Thyroid gland (tissue), 4 donors: ENCODE data around the gene RAP1A. TPM values are rescaled to one million over a fixed set of nuclear protein-coding genes. Genes with fewer than 3 reads are reported as not detected.

Source experiments
- DNase-seq, 2 donors: peaks; one replicate each; pipeline ENCODE4 v3.0.0-alpha.2; 2019
- H3K27ac ChIP-seq, 3 donors: fragments of 200-600 bp; sonication (generic); 1 replicate in 2 of 3; 2 replicates in 1 of 3; pipeline ENCODE4 v1.5.1; 2016 to 2019; ENCODE audit warnings: mild to moderate bottlenecking in 1 of 3, moderate library complexity in 1 of 3
- H3K27me3 ChIP-seq: fragments of 200-600 bp; sonication (generic); one replicate; pipeline ENCODE4 v1.5.1; 2019
- H3K36me3 ChIP-seq, 2 donors: fragments of 200-600 bp; sonication (generic); one replicate each; pipeline ENCODE4 v1.5.1; 2016 to 2019
- H3K4me1 ChIP-seq, 2 donors: fragments of 200-600 bp; sonication (generic); one replicate each; pipeline ENCODE4 v1.5.1; 2017 to 2019
- H3K4me3 ChIP-seq, 3 donors: fragments of 200-600 bp; sonication (generic); replicated peaks in 1 of 3; 1 replicate in 2 of 3; 2 replicates in 1 of 3; pipeline ENCODE4 v1.5.1; 2016; ENCODE audit warnings: mild to moderate bottlenecking in 1 of 3
- H3K9me3 ChIP-seq: fragments of 200-600 bp; sonication (generic); one replicate; pipeline ENCODE4 v1.5.1; 2017
- CTCF ChIP-seq, 6 experiments: fragments of 200-600 bp in 3 of 6; fragments of 450-650 bp in 3 of 6; sonication (generic) in 3 of 6; IDR thresholded peaks; one replicate each; pipeline ENCODE4 v1.5.1; 2016 to 2019; ENCODE audit warnings: antibody characterized with exemption in 6 of 6, mild to moderate bottlenecking in 2 of 6, inconsistent platforms in 1 of 6, moderate library complexity in 1 of 6
- POLR2A ChIP-seq, 2 donors: fragments of 450-650 bp; IDR thresholded peaks; one replicate each; pipeline ENCODE4 v1.6.1; 2017; ENCODE audit warnings: antibody characterized with exemption in 2 of 2, mild to moderate bottlenecking in 2 of 2, moderate library complexity in 1 of 2
- WGBS, 2 donors: methylation state at CpG; one replicate each; pipeline ENCODE4 v1.1.5; 2017; 5-methylcytosine and 5-hydroxymethylcytosine counted together
- intact Hi-C: fragments of 100-400 bp; cut with DNase I; formaldehyde crosslinking; loops from one replicate; pipeline ENCODE4 v1.15.1; 2023
- small RNA-seq: library from RNA; depleted of rRNA; stranded (forward); fragments of <200 nt; gene quantifications from one replicate; pipeline ENCODE3, GENCODE V24; 2016
- total RNA-seq, 4 donors: library from RNA; depleted of rRNA; stranded (reverse); fragments of >200 nt; gene quantifications; one replicate each; pipeline ENCODE4 v1.2.3, GENCODE V29; 2016

The RAP1A gene
- total RNA-seq, 4 donors from 2014 or later: 54.2 to 91.7 (median 71.9) TPM

- no peak for TF ChIP-seq CTCF (IDR thresholded peaks at IDR 0.05)
- TF ChIP-seq POLR2A (IDR thresholded peaks at IDR 0.05): no peak
- intact Hi-C loops: loop anchor here (10.0 kb wide), 1 partner anchor 274 kb away; no protein-coding TSS in a partner anchor
- peaks cover 6 to 9% of the 10 kb centered on the region in 2 donors for H3K4me1 ChIP-seq
- WGBS, 2 donors: 74 to 83% methylated on average over 2 of the region's 2 CpGs
- no peaks in the 10 kb centered on the region for H3K27me3 ChIP-seq
- no peak overlapping the region for H3K27ac ChIP-seq
- H3K9me3 ChIP-seq: no peaks in the 10 kb centered on the region
- no peak for DNase-seq
- no peak overlapping the region for H3K4me3 ChIP-seq
- peaks cover 9 to 13% of the 10 kb centered on the region in 2 donors for H3K36me3 ChIP-seq
Observed at GRCh38 chr1:111758373-111758772, 138.8 kb downstream of the RAP1A start.

- intact Hi-C loops: no loop called here
- H3K27ac ChIP-seq: no peak overlapping the region
- WGBS, 2 donors: 96 to 97% methylated on average over 2 of the region's 2 CpGs
Observed at GRCh38 chr1:111761717-111762116, 142.1 kb downstream of the RAP1A start.

GRCh38 chr1:111762332-111762731 lies 142.7 kb downstream of the RAP1A start:
- Histone ChIP-seq H3K36me3 (peaks cover 25 to 40% of the 10 kb centered on the region in 2 donors), H3K27me3 (no peaks in the 10 kb centered on the region), H3K9me3 (no peaks in the 10 kb centered on the region), H3K4me1 (no peaks in the 10 kb centered on the region), H3K27ac (no peak overlapping the region), H3K4me3 (no peak overlapping the region)
- intact Hi-C loops: no loop called here
- WGBS, 2 donors: 96 to 98% methylated on average over 2 of the region's 2 CpGs
- TF ChIP-seq CTCF (IDR thresholded peaks at IDR 0.05): no peak
- TF ChIP-seq POLR2A (IDR thresholded peaks at IDR 0.05): no peak
- DNase-seq: no peak

More at GRCh38 chr1:111761717-111762116, 142.1 kb downstream of the RAP1A start:
- TF ChIP-seq POLR2A (IDR thresholded peaks at IDR 0.05) (no peak), CTCF (IDR thresholded peaks at IDR 0.05) (no peak)
- DNase-seq: no peak
- H3K27me3 ChIP-seq: no peaks in the 10 kb centered on the region
- peaks cover 0 to 4% of the 10 kb centered on the region in 2 donors for H3K4me1 ChIP-seq
- H3K9me3 ChIP-seq: no peaks in the 10 kb centered on the region
- H3K4me3 ChIP-seq: no peak overlapping the region
- peaks cover 22 to 39% of the 10 kb centered on the region in 2 donors for H3K36me3 ChIP-seq

Small RNA genes lying within 50 kb of the gene (small RNA-seq; reads per million reads assigned to genes)
- gene INKA2 (0.75 reads per million), gene RNU6-151P (not detected)

Other genes with a start within 250 kb of the RAP1A start
- 1 to 10 TPM; 1.1 to 2.1 (median 1.7) TPM for gene OVGP1, start 192.1 kb upstream of the RAP1A start, total RNA-seq
- gene WDR77, start 170.5 kb upstream of the RAP1A start, total RNA-seq: 10 to 100 TPM; 19.5 to 36.1 (median 26.3) TPM
- 100 to 1,000 TPM; 128 to 252 (median 193) TPM for gene ATP5PB, start 170.3 kb upstream of the RAP1A start, total RNA-seq
- gene C1orf162, start 145.8 kb upstream of the RAP1A start, total RNA-seq: 10 to 100 TPM in 1 of 4 donors, 1 to 10 TPM in 3; 2.5 to 23.6 (median 6.5) TPM
- gene ADORA3, start 116.2 kb upstream of the RAP1A start, total RNA-seq: 1 to 10 TPM; 2.3 to 7.7 (median 3.4) TPM
- gene TMIGD3, start 116.2 kb upstream of the RAP1A start, total RNA-seq: 1 to 10 TPM in 1 of 4 donors, under 1 TPM in 1, not detected in 2; 0.89 to 8.7 TPM
- 1 to 10 TPM; 4.0 to 5.8 (median 4.4) TPM for gene INKA2, start 119.6 kb downstream of the RAP1A start, total RNA-seq
- gene DDX20, start 136.1 kb downstream of the RAP1A start, total RNA-seq: 10 to 100 TPM; 15.7 to 32.6 (median 20.8) TPM